ENCODE results near the gene YY1.

DNA sequence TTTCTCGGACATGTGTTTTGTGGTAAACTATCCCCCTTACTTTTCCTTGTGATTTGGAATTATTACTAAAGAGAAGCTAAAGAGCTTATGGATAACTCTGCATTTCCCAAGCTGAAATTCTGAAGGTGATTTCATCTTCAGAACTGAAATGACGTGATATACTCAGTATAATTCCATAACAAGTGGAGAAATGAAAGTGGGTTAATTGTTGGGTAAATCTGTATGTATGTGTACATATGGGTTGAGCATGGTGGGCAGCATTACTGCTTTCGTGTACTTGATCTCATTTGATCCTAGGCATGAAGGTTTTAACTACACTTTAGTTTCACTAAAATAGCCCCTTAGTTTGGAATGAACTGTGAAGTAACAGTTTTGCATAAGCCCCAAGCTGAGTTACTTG, 4.1 kb downstream of the YY1 start:
- TF ChIP-seq BACH2 (CRISPR knock-in tag; IDR thresholded peaks at IDR 0.05; ENCODE audit: borderline replicate concordance) (no peak), RARB (CRISPR knock-in tag; IDR thresholded peaks at IDR 0.05) (no peak), PATZ1 (CRISPR knock-in tag; IDR thresholded peaks at IDR 0.05; ENCODE audit: borderline replicate concordance) (no peak), CSDC2 (CRISPR knock-in tag; IDR thresholded peaks at IDR 0.05) (no peak), ZNF8 (CRISPR knock-in tag; IDR thresholded peaks at IDR 0.05) (no peak)
- TF ChIP-seq, protein P1, sequence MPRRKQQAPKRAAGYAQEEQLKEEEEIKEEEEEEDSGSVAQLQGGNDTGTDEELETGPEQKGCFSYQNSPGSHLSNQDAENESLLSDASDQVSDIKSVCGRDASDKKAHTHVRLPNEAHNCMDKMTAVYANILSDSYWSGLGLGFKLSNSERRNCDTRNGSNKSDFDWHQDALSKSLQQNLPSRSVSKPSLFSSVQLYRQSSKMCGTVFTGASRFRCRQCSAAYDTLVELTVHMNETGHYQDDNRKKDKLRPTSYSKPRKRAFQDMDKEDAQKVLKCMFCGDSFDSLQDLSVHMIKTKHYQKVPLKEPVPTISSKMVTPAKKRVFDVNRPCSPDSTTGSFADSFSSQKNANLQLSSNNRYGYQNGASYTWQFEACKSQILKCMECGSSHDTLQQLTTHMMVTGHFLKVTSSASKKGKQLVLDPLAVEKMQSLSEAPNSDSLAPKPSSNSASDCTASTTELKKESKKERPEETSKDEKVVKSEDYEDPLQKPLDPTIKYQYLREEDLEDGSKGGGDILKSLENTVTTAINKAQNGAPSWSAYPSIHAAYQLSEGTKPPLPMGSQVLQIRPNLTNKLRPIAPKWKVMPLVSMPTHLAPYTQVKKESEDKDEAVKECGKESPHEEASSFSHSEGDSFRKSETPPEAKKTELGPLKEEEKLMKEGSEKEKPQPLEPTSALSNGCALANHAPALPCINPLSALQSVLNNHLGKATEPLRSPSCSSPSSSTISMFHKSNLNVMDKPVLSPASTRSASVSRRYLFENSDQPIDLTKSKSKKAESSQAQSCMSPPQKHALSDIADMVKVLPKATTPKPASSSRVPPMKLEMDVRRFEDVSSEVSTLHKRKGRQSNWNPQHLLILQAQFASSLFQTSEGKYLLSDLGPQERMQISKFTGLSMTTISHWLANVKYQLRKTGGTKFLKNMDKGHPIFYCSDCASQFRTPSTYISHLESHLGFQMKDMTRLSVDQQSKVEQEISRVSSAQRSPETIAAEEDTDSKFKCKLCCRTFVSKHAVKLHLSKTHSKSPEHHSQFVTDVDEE (CRISPR knock-in tag; IDR thresholded peaks at IDR 0.05): no peak

Measured in SK-N-SH treated with all-trans-retinoic acid at 6 μM for 48 hours (cell line).